K562 (cell line): Measurements from ENCODE around the gene PCOLCE2. TPM values are rescaled to one million over a fixed set of nuclear protein-coding genes. Genes with fewer than 3 reads are reported as not detected.

Source experiments
- ATAC-seq: fragments of 200-7000 bp; cut with Tn5 transposase; 3 replicates; pipeline ENCODE4 v1.9.1; 2020; ENCODE audit warnings: moderate library complexity
- BruUV-seq: library from RNA; stranded (reverse); fragments of 400-500 nt; replicated peaks from 2 replicates; lab custom pipeline; 2021; lab: Mats Ljungman, UMichigan
- CTCF ChIA-PET: fragments of 300-600 bp; formaldehyde crosslinking; extraction: SDS; loops from one replicate; lab custom pipeline; 2021; ENCODE audit warnings: low intra/inter-chr PET ratio; lab: Yijun Ruan, JAX
- POLR2A ChIA-PET: fragments of 300-600, 350-650 bp; sonication (Branson Sonifier 250); formaldehyde crosslinking; extraction: SDS; loops from one replicate; lab custom pipeline; 2021; ENCODE audit warnings: antibody characterized with exemption, inconsistent platforms; lab: Yijun Ruan, JAX
- DNase-seq, 4 experiments: peaks; one replicate each; pipeline versions ENCODE4 v3.0.0 to v3.0.0-alpha.2; 2011 to 2018; ENCODE audit warnings: low spot score in 3 of 4, mixed read lengths in 3 of 4; ENCODE audit errors: extremely low read depth in 1 of 4
- FAIRE-seq: peaks from 2 replicates; lab custom pipeline; 2011; peaks lifted over from hg19 to GRCh38; lab: Jason Lieb, UNC
- H2AFZ ChIP-seq: 2 replicates; pipeline ENCODE4 v1.6.0; 2011; ENCODE audit warnings: low read depth, low read length, control low read depth, inconsistent platforms
- H3K27ac ChIP-seq: fragments of 200-600 bp; 3 replicates; pipeline ENCODE4 v1.8.0; 2011; ENCODE audit warnings: low read depth, mild to moderate bottlenecking, control low read depth, inconsistent platforms, low read length, moderate library complexity, mixed read lengths; ENCODE audit errors: extremely low read depth
- H3K27me3 ChIP-seq, 2 experiments: fragments of 300-600 bp in 1 of 2; 2 replicates in 1 of 2; 3 replicates in 1 of 2; pipeline versions ENCODE4 v1.6.0 to v1.8.0; 2011; ENCODE audit warnings: inconsistent platforms in 2 of 2, low read length in 2 of 2, mild to moderate bottlenecking in 1 of 2, mixed read lengths in 1 of 2, moderate library complexity in 1 of 2; ENCODE audit not compliant: control insufficient read depth in 2 of 2, insufficient read depth in 2 of 2
- H3K36me3 ChIP-seq: fragments of 300-600 bp; 3 replicates; pipeline ENCODE4 v1.8.0; 2011; ENCODE audit warnings: mild to moderate bottlenecking, low read length, inconsistent platforms; ENCODE audit not compliant: control insufficient read depth, insufficient read depth
- H3K4me1 ChIP-seq, 2 experiments: fragments of 200-600 bp in 1 of 2; replicated peaks in 1 of 2; 2 replicates in 1 of 2; 3 replicates in 1 of 2; pipeline versions ENCODE4 v1.5.1 to v1.8.0; 2011; ENCODE audit warnings: inconsistent platforms in 2 of 2, low read length in 2 of 2, mild to moderate bottlenecking in 1 of 2, mixed read lengths in 1 of 2, moderate library complexity in 1 of 2; ENCODE audit not compliant: control insufficient read depth in 2 of 2, insufficient read depth in 2 of 2
- H3K4me2 ChIP-seq: 2 replicates; pipeline ENCODE4 v1.6.1; 2011; ENCODE audit warnings: low read length, control low read depth, inconsistent platforms, mixed read lengths; ENCODE audit not compliant: insufficient read depth
- H3K4me3 ChIP-seq: fragments of 200-600 bp; sonication (generic), shearing (Covaris generic); 2 replicates; pipeline ENCODE4 v1.5.1; 2016; ENCODE audit warnings: control low read depth, inconsistent platforms
- H3K79me2 ChIP-seq: fragments of 200-600 bp; 3 replicates; pipeline ENCODE4 v1.8.0; 2011; ENCODE audit warnings: low read length, inconsistent platforms; ENCODE audit not compliant: control insufficient read depth, insufficient read depth
- H3K9ac ChIP-seq, 2 experiments: 2 replicates each; pipeline versions ENCODE4 v1.6.0 to v1.6.1; 2011; ENCODE audit warnings: low read depth in 2 of 2, low read length in 2 of 2, control low read depth in 1 of 2, inconsistent platforms in 1 of 2, mild to moderate bottlenecking in 1 of 2, mixed read lengths in 1 of 2; ENCODE audit not compliant: insufficient read depth in 1 of 2
- H3K9me1 ChIP-seq: one replicate; pipeline ENCODE4 v1.6.0; 2011; ENCODE audit warnings: inconsistent platforms, mild to moderate bottlenecking, low read length, moderate library complexity; ENCODE audit not compliant: control insufficient read depth, insufficient read depth
- H3K9me3 ChIP-seq: replicated peaks from 2 replicates; pipeline ENCODE4 v1.5.1; 2011; ENCODE audit warnings: low read depth, low read length, inconsistent platforms; ENCODE audit not compliant: control insufficient read depth, insufficient read depth
- H4K20me1 ChIP-seq: replicated peaks from 2 replicates; pipeline ENCODE4 v1.6.1; 2011; ENCODE audit warnings: low read length, inconsistent platforms, mixed read lengths; ENCODE audit not compliant: control insufficient read depth, insufficient read depth
- BDP1 ChIP-seq: IDR thresholded peaks from 3 replicates; pipeline ENCODE4 v1.6.1; 2011; ENCODE audit not compliant: insufficient read length, insufficient read depth
- CAMTA2 ChIP-seq: fragments of 250-450 bp; sonication (Bioruptor Pico); conservative IDR thresholded peaks from 2 replicates; pipeline ENCODE4 v1.5.1; 2022
- CHCHD3 ChIP-seq: fragments of 250-450 bp; sonication (Bioruptor Pico); IDR thresholded peaks from 2 replicates; pipeline ENCODE4 v2.1.2; 2022; ENCODE audit warnings: mild to moderate bottlenecking
- DACH1 ChIP-seq: fragments of 450-650 bp; IDR thresholded peaks from 2 replicates; pipeline ENCODE4 v1.6.1; 2018; ENCODE audit not compliant: partially characterized antibody
- KLF1 ChIP-seq: fragments of 450-650 bp; IDR thresholded peaks from 2 replicates; pipeline ENCODE4 v1.6.1; 2016; ENCODE audit warnings: missing genetic modification characterization, missing compliant biosample characterization
- MEIS2 ChIP-seq: fragments of 450-650 bp; IDR thresholded peaks from 2 replicates; pipeline ENCODE4 v1.6.1; 2014; ENCODE audit warnings: mild to moderate bottlenecking; ENCODE audit not compliant: partially characterized antibody
- NCOA2 ChIP-seq, 2 experiments: fragments of 450-650 bp; IDR thresholded peaks; 2 replicates each; pipeline ENCODE4 v1.6.1; 2018; ENCODE audit warnings: mild to moderate bottlenecking in 2 of 2, moderate library complexity in 1 of 2; ENCODE audit not compliant: partially characterized antibody in 2 of 2
- NFYB ChIP-seq: IDR thresholded peaks from 2 replicates; pipeline ENCODE4 v1.6.1; 2011; ENCODE audit warnings: mild to moderate bottlenecking, moderate library complexity; ENCODE audit not compliant: insufficient read length; ENCODE audit errors: extremely low read depth
- RNF2 ChIP-seq: sonication (generic); IDR thresholded peaks from 2 replicates; pipeline ENCODE4 v1.6.1; 2016
- SMAD2 ChIP-seq: fragments of 150-350 bp; IDR thresholded peaks from 2 replicates; pipeline ENCODE4 v1.6.1; 2014; ENCODE audit warnings: low read depth, mild to moderate bottlenecking, low read length
- SP1 ChIP-seq: sonication (generic); formaldehyde crosslinking; IDR thresholded peaks from 2 replicates; pipeline ENCODE4 v1.8.1; 2022; ENCODE audit warnings: mild to moderate bottlenecking, missing genetic modification reagents
- TAF1 ChIP-seq: IDR thresholded peaks from 2 replicates; pipeline ENCODE4 v1.6.1; 2011; ENCODE audit warnings: mild to moderate bottlenecking, low read length, moderate library complexity; ENCODE audit not compliant: insufficient read depth, control insufficient read depth, severe bottlenecking; ENCODE audit errors: extremely low read depth
- TRIM28 ChIP-seq: fragments of 450-650 bp; IDR thresholded peaks from 2 replicates; pipeline ENCODE4 v1.6.1; 2017
- ZBTB7A ChIP-seq: IDR thresholded peaks from 2 replicates; pipeline ENCODE4 v1.6.1; 2011; ENCODE audit warnings: low read depth, mild to moderate bottlenecking, low read length, moderate library complexity, borderline replicate concordance; ENCODE audit not compliant: control insufficient read depth
- in situ Hi-C: fragments of 300-500 bp; cut with MboI; formaldehyde crosslinking; loops from 4 replicates; pipeline ENCODE4 v1.15.0; 2018; ENCODE audit warnings: inconsistent platforms, mixed read lengths
- intact Hi-C: fragments of 100-400 bp; cut with micrococcal nuclease; formaldehyde crosslinking; loops from 2 replicates; pipeline ENCODE4 v1.14.2; 2022
- polyA plus RNA-seq, 8 experiments: library from polyadenylated mRNA; depleted of rRNA in 4 of 8; stranded (reverse) in 5 of 8; unstranded in 3 of 8; fragments of >200 nt; fragmentation: Nextera tagmentation in 2 of 8; fragmentation: Illumina TruSeq in 1 of 8; extraction: Ambion mirVana in 2 of 8; extraction: Trizol in 1 of 8; gene quantifications; 2 replicates each; pipeline versions ENCODE4 v1.2.1 to v1.2.3, GENCODE V29; 2011 to 2014; ENCODE audit warnings: inconsistent platforms in 1 of 8, missing spikeins in 1 of 8
- total RNA-seq, 7 experiments: library from RNA; depleted of rRNA in 6 of 7; stranded (reverse); fragments of >200 nt in 6 of 7; fragmentation: Illumina TruSeq in 2 of 7; extraction: Trizol in 2 of 7; gene quantifications; 2 replicates each; pipeline versions ENCODE4 v1.2.1 to v1.2.3, GENCODE V29; 2011 to 2021; ENCODE audit warnings: low replicate concordance in 1 of 7
- TF ChIP-seq, protein P1 (sequence below): sonication (generic); formaldehyde crosslinking; IDR thresholded peaks from 2 replicates; pipeline ENCODE4 v1.9.0; 2022; ENCODE audit warnings: mild to moderate bottlenecking, missing genetic modification reagents
- TF ChIP-seq, protein P2 (sequence below): sonication (generic); formaldehyde crosslinking; IDR thresholded peaks from 2 replicates; pipeline ENCODE4 v1.8.0; 2023; ENCODE audit warnings: missing genetic modification reagents, mild to moderate bottlenecking, borderline replicate concordance
- TF ChIP-seq, protein P3 (sequence below): sonication (generic); formaldehyde crosslinking; IDR thresholded peaks from 2 replicates; pipeline ENCODE4 v1.8.0; 2022; ENCODE audit warnings: mild to moderate bottlenecking, missing genetic modification reagents

Gene PCOLCE2
- total and polyA plus RNA-seq, 9 of the 15 experiments (the other 6 are each of a cell fraction or from before 2014, with no cell fraction given), result 0.18 to 1.2 (median 0.65) TPM

DNA sequence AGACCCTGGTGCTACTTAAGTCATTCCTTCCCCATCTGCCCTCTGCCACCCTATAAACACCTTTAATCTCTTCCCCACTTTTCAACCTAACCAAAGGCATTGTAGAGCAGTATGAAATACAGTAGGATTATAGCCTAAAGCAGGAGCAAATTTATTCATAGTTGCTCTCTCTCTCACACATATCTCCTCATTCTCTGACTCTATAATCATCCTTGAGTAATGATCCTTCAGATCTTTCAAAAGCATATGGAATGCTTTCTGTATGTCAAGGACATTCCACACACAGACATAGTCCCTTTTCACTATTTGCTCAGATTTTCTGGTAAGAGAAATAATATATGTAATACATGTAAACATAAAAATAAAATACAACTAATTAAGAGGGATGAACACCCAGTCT lies 111.0 kb downstream of the PCOLCE2 start (continued):
- TF ChIP-seq, protein P1, sequence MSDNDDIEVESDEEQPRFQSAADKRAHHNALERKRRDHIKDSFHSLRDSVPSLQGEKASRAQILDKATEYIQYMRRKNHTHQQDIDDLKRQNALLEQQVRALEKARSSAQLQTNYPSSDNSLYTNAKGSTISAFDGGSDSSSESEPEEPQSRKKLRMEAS (CRISPR knock-in tag), result no peak
- TF ChIP-seq SMAD2 (no peak), KLF1 (tag) (no peak), TAF1 (no peak), CAMTA2 (CRISPR knock-in tag) (no peak)
- TF ChIP-seq, all 486 proteins: peak for 0

DNA sequence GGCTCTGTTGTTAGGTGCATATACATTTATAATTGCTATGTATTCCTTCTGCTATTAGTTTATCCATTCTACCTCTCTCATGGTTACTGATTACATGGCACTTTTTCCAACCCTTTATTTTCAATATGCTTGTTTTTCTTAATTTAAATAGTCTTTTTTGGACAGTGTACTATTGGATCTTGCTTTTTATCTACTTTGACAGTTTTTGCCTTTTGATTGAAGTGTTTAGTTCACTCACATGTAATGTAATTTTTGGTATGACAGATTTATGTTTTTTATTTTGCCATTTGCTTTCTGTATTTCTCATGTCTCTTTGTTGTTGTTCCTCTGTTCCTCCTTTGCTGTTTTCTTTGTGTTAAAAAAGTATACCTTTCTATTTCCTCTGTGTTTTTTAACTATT lies 120.5 kb downstream of the PCOLCE2 start:
- H3K9me3 ChIP-seq, result no peaks in the 10 kb centered on the region
- H3K9me1 ChIP-seq, result no peaks in the 10 kb centered on the region
- H2AFZ ChIP-seq, result no peak overlapping the region
- no peaks in the 10 kb centered on the region for H3K27me3 ChIP-seq
- no TSS peak for BruUV-seq
- DNase-seq (no peak), FAIRE-seq (no peak), ATAC-seq (no peak)
- intact Hi-C loops, result no loop called here
- no peaks in the 10 kb centered on the region for H4K20me1 ChIP-seq
- CTCF ChIA-PET, result no interaction called here
- no peak overlapping the region for H3K9ac ChIP-seq
- H3K36me3 ChIP-seq, result no peaks in the 10 kb centered on the region
- H3K4me3 ChIP-seq, result no peak overlapping the region
- H3K4me1 ChIP-seq, result no peaks in the 10 kb centered on the region
- H3K4me2 ChIP-seq, result no peak overlapping the region
- POLR2A ChIA-PET, result no interaction called here
- no peak overlapping the region for H3K27ac ChIP-seq
- no peaks in the 10 kb centered on the region for H3K79me2 ChIP-seq
- in situ Hi-C loops, result no loop called here
- TF ChIP-seq NCOA2 (IDR thresholded peaks at IDR 0.05; ENCODE audit: partially characterized antibody in 2 of 2) (no peak), NFYB (no peak), SP1 (no peak), CHCHD3 (no peak), BDP1 (no peak), MEIS2 (peak; percentile 10), DACH1 (no peak), ZBTB7A (no peak), RNF2 (no peak), TRIM28 (no peak)
- TF ChIP-seq, protein P2, sequence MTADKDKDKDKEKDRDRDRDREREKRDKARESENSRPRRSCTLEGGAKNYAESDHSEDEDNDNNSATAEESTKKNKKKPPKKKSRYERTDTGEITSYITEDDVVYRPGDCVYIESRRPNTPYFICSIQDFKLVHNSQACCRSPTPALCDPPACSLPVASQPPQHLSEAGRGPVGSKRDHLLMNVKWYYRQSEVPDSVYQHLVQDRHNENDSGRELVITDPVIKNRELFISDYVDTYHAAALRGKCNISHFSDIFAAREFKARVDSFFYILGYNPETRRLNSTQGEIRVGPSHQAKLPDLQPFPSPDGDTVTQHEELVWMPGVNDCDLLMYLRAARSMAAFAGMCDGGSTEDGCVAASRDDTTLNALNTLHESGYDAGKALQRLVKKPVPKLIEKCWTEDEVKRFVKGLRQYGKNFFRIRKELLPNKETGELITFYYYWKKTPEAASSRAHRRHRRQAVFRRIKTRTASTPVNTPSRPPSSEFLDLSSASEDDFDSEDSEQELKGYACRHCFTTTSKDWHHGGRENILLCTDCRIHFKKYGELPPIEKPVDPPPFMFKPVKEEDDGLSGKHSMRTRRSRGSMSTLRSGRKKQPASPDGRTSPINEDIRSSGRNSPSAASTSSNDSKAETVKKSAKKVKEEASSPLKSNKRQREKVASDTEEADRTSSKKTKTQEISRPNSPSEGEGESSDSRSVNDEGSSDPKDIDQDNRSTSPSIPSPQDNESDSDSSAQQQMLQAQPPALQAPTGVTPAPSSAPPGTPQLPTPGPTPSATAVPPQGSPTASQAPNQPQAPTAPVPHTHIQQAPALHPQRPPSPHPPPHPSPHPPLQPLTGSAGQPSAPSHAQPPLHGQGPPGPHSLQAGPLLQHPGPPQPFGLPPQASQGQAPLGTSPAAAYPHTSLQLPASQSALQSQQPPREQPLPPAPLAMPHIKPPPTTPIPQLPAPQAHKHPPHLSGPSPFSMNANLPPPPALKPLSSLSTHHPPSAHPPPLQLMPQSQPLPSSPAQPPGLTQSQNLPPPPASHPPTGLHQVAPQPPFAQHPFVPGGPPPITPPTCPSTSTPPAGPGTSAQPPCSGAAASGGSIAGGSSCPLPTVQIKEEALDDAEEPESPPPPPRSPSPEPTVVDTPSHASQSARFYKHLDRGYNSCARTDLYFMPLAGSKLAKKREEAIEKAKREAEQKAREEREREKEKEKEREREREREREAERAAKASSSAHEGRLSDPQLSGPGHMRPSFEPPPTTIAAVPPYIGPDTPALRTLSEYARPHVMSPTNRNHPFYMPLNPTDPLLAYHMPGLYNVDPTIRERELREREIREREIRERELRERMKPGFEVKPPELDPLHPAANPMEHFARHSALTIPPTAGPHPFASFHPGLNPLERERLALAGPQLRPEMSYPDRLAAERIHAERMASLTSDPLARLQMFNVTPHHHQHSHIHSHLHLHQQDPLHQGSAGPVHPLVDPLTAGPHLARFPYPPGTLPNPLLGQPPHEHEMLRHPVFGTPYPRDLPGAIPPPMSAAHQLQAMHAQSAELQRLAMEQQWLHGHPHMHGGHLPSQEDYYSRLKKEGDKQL, result no peak
- TF ChIP-seq, protein P3, sequence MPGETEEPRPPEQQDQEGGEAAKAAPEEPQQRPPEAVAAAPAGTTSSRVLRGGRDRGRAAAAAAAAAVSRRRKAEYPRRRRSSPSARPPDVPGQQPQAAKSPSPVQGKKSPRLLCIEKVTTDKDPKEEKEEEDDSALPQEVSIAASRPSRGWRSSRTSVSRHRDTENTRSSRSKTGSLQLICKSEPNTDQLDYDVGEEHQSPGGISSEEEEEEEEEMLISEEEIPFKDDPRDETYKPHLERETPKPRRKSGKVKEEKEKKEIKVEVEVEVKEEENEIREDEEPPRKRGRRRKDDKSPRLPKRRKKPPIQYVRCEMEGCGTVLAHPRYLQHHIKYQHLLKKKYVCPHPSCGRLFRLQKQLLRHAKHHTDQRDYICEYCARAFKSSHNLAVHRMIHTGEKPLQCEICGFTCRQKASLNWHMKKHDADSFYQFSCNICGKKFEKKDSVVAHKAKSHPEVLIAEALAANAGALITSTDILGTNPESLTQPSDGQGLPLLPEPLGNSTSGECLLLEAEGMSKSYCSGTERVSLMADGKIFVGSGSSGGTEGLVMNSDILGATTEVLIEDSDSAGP (CRISPR knock-in tag), result no peak
